HL-60 (cell line): ENCODE measurements around the gene LIN7B.

Experiments used
- CTCF ChIP-seq: IDR thresholded peaks from one replicate; pipeline ENCODE4 v1.5.1; 2011; ENCODE audit warnings: low read length, control low read depth, inconsistent platforms; ENCODE audit not compliant: insufficient read depth
- GABPA ChIP-seq: IDR thresholded peaks from 2 replicates; pipeline ENCODE4 v1.6.1; 2012; ENCODE audit warnings: low read depth
- POLR2AphosphoS5 ChIP-seq: IDR thresholded peaks from 2 replicates; pipeline ENCODE4 v1.6.1; 2012; ENCODE audit warnings: low read depth
- TF ChIP-seq, protein P1 (sequence below): IDR thresholded peaks from 2 replicates; pipeline ENCODE4 v1.6.1; 2012; ENCODE audit warnings: low read depth; ENCODE audit not compliant: insufficient replicate concordance

GRCh38 chr19:49094505-49095482, 19.4 kb upstream of the LIN7B start:
- TF ChIP-seq CTCF (no peak), POLR2AphosphoS5 (peak; percentile 25; the same call in 1 of the 2 replicates), GABPA (no peak)
- TF ChIP-seq, protein P1, sequence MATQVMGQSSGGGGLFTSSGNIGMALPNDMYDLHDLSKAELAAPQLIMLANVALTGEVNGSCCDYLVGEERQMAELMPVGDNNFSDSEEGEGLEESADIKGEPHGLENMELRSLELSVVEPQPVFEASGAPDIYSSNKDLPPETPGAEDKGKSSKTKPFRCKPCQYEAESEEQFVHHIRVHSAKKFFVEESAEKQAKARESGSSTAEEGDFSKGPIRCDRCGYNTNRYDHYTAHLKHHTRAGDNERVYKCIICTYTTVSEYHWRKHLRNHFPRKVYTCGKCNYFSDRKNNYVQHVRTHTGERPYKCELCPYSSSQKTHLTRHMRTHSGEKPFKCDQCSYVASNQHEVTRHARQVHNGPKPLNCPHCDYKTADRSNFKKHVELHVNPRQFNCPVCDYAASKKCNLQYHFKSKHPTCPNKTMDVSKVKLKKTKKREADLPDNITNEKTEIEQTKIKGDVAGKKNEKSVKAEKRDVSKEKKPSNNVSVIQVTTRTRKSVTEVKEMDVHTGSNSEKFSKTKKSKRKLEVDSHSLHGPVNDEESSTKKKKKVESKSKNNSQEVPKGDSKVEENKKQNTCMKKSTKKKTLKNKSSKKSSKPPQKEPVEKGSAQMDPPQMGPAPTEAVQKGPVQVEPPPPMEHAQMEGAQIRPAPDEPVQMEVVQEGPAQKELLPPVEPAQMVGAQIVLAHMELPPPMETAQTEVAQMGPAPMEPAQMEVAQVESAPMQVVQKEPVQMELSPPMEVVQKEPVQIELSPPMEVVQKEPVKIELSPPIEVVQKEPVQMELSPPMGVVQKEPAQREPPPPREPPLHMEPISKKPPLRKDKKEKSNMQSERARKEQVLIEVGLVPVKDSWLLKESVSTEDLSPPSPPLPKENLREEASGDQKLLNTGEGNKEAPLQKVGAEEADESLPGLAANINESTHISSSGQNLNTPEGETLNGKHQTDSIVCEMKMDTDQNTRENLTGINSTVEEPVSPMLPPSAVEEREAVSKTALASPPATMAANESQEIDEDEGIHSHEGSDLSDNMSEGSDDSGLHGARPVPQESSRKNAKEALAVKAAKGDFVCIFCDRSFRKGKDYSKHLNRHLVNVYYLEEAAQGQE, result no peak
